HG02642 (cell line): Measurements from ENCODE around the gene GCA.

Source experiments
- ATAC-seq: cut with Tn5 transposase; IDR thresholded peaks from one replicate; pipeline ENCODE4 v1.9.1; 2021; ENCODE audit warnings: mild to moderate bottlenecking; ENCODE audit not compliant: unreplicated experiment, poor library complexity

The GCA gene

DNA sequence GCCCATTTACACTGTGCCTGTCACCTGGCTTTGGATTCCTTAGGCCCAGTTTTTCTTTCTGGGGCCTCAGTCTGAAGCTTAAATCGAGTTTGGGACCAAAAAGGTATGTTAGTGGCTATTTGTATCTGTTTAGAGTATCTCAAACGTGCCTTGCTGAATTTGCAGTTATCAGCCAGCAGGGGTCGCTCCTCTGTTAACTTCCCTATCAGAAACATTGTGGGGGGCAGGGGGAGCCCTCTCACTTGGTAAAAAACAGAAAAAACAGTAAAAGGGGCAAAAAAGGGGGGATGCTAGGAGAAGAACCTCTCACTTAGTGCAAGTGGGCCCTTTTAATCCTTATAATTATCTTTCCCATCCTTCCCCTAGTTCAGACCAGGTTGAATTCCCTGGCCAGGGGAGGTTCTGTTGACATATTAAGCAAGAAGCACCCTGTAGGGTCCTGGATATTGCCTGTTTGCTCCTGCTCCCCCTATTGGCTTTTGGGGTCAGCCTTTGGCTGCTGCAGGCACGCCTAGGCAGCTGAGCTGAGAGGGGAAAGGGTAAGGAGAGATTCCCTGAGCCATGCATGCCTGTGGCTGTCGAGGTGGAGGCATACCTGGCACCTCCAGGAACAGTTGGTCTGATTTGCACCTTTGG is 16.7 kb upstream of the GCA start:
- ATAC-seq, result no peak

DNA sequence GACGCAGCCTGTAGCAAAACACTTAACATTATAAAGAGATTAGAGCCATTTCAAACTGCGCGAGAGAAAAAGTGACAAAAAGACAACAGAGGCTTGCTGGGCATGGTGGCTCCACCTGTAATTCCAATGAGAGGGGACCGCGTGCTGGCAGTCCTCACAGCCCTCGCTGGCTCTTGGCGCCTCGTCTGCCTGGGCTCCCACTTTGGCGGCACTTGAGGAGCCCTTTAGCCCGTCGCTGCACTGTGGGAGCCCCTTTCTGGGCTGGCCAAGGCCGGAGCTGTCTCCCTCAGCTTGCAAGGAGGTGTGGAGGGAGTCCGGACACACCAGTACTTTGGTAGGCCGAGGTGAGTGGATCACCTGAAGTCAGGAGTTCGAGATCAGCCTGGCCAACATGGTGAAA is 16.1 kb upstream of the GCA start:
- ATAC-seq, result no peak

DNA sequence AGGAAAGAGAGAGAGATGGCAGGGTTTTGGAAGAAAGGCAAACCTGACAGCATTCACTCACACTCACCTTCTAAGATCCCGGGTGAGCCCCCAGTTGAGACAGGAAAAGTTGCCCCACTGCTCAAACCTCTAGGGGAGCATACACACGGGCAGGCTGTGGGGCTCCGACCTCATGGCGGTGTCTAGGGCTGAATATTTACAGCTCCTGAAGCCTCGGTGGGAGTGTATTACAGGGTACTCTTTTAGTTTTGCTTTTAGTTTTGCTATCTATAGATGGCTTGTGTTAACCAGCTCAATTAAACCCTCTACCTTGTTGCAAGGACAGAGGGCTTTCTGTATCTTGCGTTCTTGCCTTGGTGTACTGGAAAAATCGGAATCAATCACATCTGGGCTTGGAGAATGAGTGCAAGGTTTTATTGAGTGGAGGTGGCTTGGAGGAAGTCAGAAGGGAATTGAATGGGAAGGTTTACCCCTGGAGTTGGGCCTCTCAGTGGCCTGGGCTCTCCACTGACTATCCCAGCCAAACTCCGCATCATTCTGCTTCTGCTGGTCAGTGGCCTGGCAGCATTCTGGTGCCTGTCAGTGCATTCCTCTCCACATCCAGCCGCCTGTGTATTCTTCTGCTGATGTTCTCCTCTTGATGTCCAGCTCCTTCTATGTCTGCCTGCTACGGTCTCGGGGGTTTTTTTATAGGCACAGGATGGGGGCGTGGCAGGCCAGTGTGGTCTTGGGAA is 15.3 kb upstream of the GCA start:
- ATAC-seq, result peak; percentile 49

- no peak for ATAC-seq
These were observed 13.1 kb upstream of the GCA start for GRCh38 chr2:162330881-162331280.

DNA sequence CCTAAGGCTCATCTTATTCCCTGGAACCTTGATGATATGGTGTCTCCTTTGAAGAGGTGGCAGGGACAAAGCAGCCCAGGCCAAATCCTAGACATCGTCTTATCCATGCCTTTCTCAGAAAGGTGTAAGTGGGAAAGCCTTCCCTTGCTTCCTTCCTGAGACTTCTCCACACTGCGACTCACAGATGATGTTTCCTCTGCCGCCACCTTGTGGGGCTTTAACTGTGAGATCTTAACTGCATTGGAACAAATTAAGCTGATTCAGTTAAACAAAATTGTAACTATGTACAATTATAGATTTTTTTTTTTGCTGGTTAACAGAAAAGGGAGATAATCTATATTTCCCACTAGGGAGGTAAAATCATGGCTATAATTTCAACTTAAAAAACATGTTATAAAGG is 10.0 kb upstream of the GCA start:
- peak; percentile 78 for ATAC-seq

GRCh38 chr2:162337868-162338267 is 6.1 kb upstream of the GCA start:
- ATAC-seq, result no peak

- ATAC-seq, result no peak
These were observed 3.1 kb upstream of the GCA start for GRCh38 chr2:162340822-162341221.

DNA sequence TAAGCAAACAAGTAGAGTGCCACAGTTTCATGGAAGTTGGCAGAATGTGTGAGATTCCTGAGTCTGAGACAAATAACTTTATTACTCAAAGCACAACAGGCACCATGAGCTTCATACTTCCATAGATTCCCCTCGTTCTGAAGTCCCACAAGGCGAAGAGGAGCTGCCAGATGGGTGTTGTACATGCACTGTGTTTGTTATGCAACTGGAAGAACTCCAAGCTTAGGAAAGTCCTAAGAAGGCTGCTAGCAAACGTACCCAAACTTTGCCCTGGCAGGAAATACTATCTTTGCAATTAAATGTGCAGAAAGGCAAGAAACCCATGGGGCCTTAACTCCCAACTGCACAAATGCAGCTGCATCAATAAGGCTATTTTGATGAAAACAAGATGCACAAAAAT is 1.6 kb upstream of the GCA start:
- ATAC-seq, result no peak

- ATAC-seq, result no peak
These were observed 1.1 kb upstream of the GCA start for GRCh38 chr2:162342841-162343240.

DNA sequence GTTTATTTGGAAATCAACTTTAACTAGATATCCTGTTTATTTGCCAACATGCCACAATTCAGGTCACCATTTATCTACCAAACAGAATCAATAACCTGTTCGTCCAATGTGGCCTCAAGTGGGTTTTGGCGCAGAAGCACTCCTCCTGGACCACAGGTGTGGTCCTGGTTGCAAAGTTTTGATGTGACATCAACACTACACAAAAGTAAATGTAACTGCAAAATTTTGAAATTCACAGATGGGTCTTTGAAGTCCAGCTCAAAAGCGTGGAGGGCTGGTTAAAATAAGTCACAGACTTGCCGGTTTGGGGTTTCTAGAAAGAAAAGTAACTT is 474 bp upstream of the GCA start:
- ATAC-seq, result no peak

DNA sequence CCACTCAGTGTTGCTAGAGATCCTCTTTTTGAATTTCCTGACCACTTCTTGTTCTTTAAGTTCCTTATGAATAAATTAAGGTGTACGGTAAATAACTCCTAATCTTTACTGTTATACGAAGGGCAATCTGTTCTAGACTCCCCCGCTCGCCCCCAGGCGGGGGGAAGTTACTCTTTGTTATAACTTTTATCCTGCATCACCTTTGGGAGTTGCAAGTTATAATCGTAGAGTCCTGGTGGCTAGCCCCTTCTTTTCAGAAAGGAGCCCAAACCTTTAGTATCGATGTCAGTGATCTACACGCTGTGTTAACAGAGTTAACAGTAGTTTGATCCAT is 652 bp downstream of the GCA start:
- ATAC-seq, result no peak

GRCh38 chr2:162365392-162365791 is 21.5 kb downstream of the GCA start:
- no peak for ATAC-seq

DNA sequence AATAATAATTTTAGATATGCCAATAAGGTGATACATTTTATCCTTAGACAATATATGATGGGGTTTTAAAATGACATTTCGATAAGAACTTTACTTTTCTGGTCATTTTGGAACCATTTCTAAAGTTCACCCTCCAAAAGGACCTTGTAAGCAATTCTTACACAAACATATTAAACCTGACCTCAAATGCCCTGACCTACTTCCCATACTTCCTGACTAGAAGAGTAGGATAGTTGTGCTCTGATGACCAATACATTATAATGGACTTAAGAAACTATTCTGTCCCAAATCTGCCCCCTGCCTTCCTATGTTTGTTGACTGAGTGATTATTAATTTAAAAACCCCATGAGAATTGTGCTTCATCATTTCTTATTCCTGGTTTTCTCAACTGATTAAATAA is 24.6 kb downstream of the GCA start:
- ATAC-seq, result no peak

GRCh38 chr2:162369551-162369950 is 25.6 kb downstream of the GCA start:
- no peak for ATAC-seq

DNA sequence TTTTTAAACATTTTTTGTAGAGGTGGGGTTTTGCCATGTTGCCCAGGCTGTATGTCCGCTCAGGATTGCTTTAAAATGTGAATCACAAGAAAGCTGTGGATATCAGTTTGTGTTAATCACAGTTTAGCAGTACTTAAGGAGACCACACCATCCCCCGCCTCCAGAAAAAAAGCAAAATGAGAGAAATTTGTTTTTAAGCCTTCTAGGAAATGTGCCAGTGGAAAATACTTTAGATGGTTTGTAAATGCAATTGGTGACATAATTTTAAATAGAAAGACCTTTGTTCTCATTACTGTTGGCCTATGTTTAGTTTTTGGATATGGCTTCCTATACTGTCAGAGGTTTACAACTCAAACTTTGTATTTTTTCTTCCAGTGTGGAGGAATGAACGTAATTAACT is 27.0 kb downstream of the GCA start:
- no peak for ATAC-seq

DNA sequence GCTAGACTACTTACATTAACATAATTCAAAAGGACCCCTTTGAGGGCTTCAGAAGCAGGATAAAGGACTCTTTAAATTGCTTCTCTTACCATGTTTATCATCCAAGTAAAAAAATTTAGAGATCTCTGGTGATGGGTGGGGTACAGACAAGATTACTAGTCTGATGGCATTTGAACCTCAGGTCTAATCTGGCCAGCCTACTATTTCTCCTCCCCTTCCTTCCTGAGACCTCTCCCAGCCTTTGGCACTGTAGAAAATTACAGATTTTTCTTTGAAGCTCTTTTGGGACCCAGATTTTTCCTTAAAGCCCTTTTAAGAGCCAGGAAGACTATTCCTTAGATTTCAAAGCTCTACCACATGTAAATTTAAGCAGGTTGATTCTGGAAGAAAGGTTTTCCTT is 28.9 kb downstream of the GCA start:
- no peak for ATAC-seq

DNA sequence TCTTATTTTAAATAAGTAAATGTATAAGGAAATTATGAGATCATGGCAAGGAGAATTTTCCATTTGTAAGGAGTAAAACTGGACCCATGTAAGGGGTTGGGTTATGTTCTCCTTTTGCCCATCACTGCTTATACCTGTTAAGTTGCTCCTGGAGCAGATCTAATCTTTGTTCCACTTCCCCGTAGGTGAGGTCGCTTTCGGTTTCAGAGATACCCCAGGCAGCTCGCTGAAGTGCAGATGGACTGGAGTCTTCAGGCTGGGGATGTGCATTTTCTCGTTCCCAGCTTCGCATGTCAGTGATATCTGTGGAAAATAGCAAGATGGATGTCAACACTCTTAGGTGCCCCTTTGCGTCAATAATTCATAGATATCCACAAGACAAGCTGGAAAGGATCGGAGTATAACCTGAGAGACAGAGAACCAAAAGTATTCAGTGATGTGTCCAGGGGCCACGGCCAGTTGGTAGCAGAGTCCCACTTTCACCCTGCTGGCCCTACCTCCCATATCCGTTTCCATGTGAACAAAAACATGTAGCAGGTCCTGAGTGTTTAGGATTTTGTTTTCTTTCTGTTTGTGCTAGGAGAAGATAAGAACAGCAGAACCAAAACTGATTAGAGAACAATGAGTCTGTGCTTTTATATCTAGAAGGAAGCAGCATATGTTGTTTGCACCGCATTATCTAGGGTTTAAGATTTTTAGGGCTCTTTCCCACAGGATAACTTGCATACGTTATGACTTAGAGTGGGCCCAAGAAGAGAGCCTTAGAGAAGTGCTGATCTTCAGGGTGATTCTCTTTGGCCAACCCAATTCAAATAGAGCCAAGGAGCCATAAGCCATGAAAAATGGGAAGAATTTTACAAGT is 36.0 kb downstream of the GCA start:
- ATAC-seq, result peak; percentile 75

GRCh38 chr2:162381851-162382250 is 37.9 kb downstream of the GCA start:
- no peak for ATAC-seq

DNA sequence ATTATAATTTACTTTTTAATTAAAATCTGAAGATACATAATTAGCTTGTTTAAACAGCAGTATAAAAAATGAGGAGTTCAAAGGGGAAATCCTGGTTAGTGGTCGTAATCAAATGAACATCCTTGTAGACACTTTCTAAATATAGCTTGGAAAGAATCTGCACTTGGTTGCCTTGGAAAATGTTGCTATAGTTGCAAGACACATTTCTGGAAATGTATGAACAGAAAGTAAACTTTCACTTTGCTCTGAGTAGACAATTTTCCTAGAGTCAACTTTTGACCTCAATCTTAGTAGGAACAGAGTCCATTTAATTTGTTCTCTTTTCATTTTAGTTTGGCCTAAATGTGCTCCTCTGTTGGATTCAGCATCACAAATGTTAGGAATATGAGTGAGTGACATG is 38.3 kb downstream of the GCA start:
- ATAC-seq, result no peak

- ATAC-seq, result no peak
These were observed 41.6 kb downstream of the GCA start for GRCh38 chr2:162385536-162385935.

DNA sequence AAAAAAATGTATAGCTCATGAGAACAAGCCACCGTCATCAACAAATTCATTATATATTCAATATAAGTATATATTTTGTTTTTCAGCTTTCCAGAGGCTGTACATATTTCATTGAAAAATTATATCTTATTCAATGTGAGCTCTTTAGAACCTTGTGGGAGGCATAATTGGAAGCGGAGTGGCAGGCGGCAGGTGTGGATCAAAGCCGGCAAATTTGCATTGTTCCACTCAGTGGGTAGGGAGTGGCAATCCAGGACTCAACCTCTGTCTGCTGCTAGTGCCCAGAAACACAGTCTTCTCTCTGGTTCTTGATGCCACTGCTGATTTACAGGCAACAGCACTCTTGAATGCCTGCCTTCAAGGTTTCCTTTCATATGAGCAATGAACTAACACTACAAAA is 46.9 kb downstream of the GCA start:
- no peak for ATAC-seq

DNA sequence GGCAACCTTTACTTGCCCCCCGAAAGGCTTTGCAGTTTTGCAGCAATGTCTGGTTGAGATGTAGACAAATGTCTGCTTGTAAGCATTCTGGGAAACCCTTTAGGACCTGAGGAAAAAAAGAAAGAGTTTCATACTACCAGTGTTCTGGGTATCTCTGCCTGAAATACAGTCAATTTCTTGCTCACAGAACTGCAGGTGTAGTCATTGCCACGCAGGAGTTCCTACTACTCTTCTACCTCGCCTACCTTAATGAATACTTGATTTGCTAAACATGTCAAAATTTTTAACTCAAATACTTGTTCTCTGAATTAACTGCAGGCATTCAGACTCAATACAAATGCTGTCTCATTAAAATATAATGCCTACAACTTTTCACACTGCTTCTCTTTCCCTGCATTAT is 56.4 kb downstream of the GCA start:
- ATAC-seq, result no peak
